Activated CD4-positive, CD25-positive, alpha-beta regulatory T cell treated with anti-CD3 and anti-CD28 coated beads, Interleukin-2, amount 50 U/mL, for 72 hours (primary cell): ENCODE data around the gene SARS1.

ENCODE experiments used
- DNase-seq: peaks from one replicate; pipeline ENCODE4 v3.0.0; 2021

Gene SARS1

GRCh38 chr1:109263597-109264378 lies 50.1 kb downstream of the SARS1 start:
- DNase-seq: peak; percentile 86

- DNase-seq: no peak
Measured at GRCh38 chr1:109264379-109264755, 50.6 kb downstream of the SARS1 start.

GRCh38 chr1:109265016-109265415 lies 51.3 kb downstream of the SARS1 start:
- DNase-seq: no peak

GRCh38 chr1:109265741-109266330 lies 52.1 kb downstream of the SARS1 start:
- DNase-seq: no peak

GRCh38 chr1:109266965-109267364 lies 53.2 kb downstream of the SARS1 start:
- DNase-seq: no peak

GRCh38 chr1:109267743-109268300 lies 54.1 kb downstream of the SARS1 start:
- DNase-seq: no peak

- no peak for DNase-seq
Measured at GRCh38 chr1:109268431-109269211, 54.9 kb downstream of the SARS1 start.

GRCh38 chr1:109269212-109269980 lies 55.7 kb downstream of the SARS1 start:
- no peak for DNase-seq

GRCh38 chr1:109269981-109270622 lies 56.4 kb downstream of the SARS1 start:
- DNase-seq: no peak

GRCh38 chr1:109270623-109271317 lies 57.1 kb downstream of the SARS1 start:
- no peak for DNase-seq

- no peak for DNase-seq
Measured at GRCh38 chr1:109271458-109271857, 57.7 kb downstream of the SARS1 start.

- no peak for DNase-seq
Measured at GRCh38 chr1:109272021-109272799, 58.5 kb downstream of the SARS1 start.

- no peak for DNase-seq
Measured at GRCh38 chr1:109272831-109273547, 59.3 kb downstream of the SARS1 start.

- no peak for DNase-seq
Measured at GRCh38 chr1:109273570-109274288, 60.0 kb downstream of the SARS1 start.

- DNase-seq: no peak
Measured at GRCh38 chr1:109274533-109275476, 61.1 kb downstream of the SARS1 start.

- DNase-seq: no peak
Measured at GRCh38 chr1:109275706-109276345, 62.1 kb downstream of the SARS1 start.

- DNase-seq: peak; percentile 78
Measured at GRCh38 chr1:109277434-109278204, 63.9 kb downstream of the SARS1 start.
